Lung (tissue), 12 donors: Measurements from ENCODE around the gene OR10K1. TPM values are rescaled to one million over a fixed set of nuclear protein-coding genes. Genes with fewer than 3 reads are reported as not detected.

Experiments
- ATAC-seq: fragments of 200-7000 bp; cut with Tn5 transposase; one replicate; pipeline ENCODE4 v1.9.1; 2020; ENCODE audit warnings: moderate number of reproducible peaks; ENCODE audit not compliant: insufficient read depth, low FRiP score
- DNase-seq, 3 donors: peaks; one replicate each; pipeline ENCODE4 v3.0.0-alpha.2; 2013 to 2017
- H3K27ac ChIP-seq, 2 donors: one replicate each; pipeline ENCODE4 v1.5.1; 2013; ENCODE audit warnings: mild to moderate bottlenecking in 2 of 2, moderate library complexity in 2 of 2, control low read depth in 1 of 2, inconsistent platforms in 1 of 2, low read depth in 1 of 2, low read length in 1 of 2
- H3K27me3 ChIP-seq, 3 donors: one replicate each; pipeline ENCODE4 v1.5.1; 2013; ENCODE audit warnings: low read length in 2 of 3; ENCODE audit not compliant: control insufficient read depth in 3 of 3, insufficient read depth in 3 of 3
- H3K36me3 ChIP-seq, 4 donors: one replicate each; pipeline ENCODE4 v1.5.1; 2013; ENCODE audit warnings: low read length in 4 of 4, mild to moderate bottlenecking in 1 of 4, moderate library complexity in 1 of 4; ENCODE audit not compliant: control insufficient read depth in 4 of 4, insufficient read depth in 4 of 4
- H3K4me1 ChIP-seq, 5 donors: one replicate each; pipeline ENCODE4 v1.5.1; 2013; ENCODE audit warnings: low read length in 5 of 5, mild to moderate bottlenecking in 2 of 5, moderate library complexity in 1 of 5; ENCODE audit not compliant: control insufficient read depth in 5 of 5, insufficient read depth in 5 of 5
- H3K4me3 ChIP-seq: one replicate; pipeline ENCODE4 v1.5.1; 2013; ENCODE audit warnings: mild to moderate bottlenecking, control low read depth, moderate library complexity
- H3K9ac ChIP-seq, 2 donors: one replicate each; pipeline ENCODE4 v1.5.1; 2013; ENCODE audit warnings: low read length in 2 of 2, control low read depth in 1 of 2; ENCODE audit not compliant: insufficient read depth in 1 of 2
- H3K9me3 ChIP-seq, 4 donors: one replicate each; pipeline ENCODE4 v1.5.1; 2013; ENCODE audit warnings: low read length in 3 of 4, mild to moderate bottlenecking in 1 of 4, moderate library complexity in 1 of 4; ENCODE audit not compliant: control insufficient read depth in 4 of 4, insufficient read depth in 3 of 4
- WGBS, 2 donors: extraction: QIAGEN DNeasy Blood & Tissue Kit; methylation state at CpG; one replicate each; pipeline ENCODE4 v1.1.7; 2013; 5-methylcytosine and 5-hydroxymethylcytosine counted together
- polyA plus RNA-seq, 2 donors: library from polyadenylated mRNA; stranded (reverse); fragments of 200-250 nt; gene quantifications; one replicate each; pipeline ENCODE4 v1.2.1, GENCODE V29; 2013
- total RNA-seq, 2 donors: library from RNA; depleted of rRNA in 1 of 2; stranded (reverse); fragments of >200 nt in 1 of 2; gene quantifications; one replicate each; pipeline ENCODE4 v1.2.1, GENCODE V29; 2014 to 2021
- TF ChIP-seq, protein P1 (sequence below): IDR thresholded peaks from 2 replicates; pipeline ENCODE4 v1.5.1; 2012; ENCODE audit warnings: mild to moderate bottlenecking; ENCODE audit errors: control extremely low read depth, extremely low read depth
- donor health status: control.
- donor health status: control.
- donor health status: Bipolar disorder and iron deficiency.
- donor health status: healthy.
- donor health status: DM: yes; HTN: yes; CAD: no.

Gene OR10K1
- total and polyA plus RNA-seq, 4 donors: not detected

DNA sequence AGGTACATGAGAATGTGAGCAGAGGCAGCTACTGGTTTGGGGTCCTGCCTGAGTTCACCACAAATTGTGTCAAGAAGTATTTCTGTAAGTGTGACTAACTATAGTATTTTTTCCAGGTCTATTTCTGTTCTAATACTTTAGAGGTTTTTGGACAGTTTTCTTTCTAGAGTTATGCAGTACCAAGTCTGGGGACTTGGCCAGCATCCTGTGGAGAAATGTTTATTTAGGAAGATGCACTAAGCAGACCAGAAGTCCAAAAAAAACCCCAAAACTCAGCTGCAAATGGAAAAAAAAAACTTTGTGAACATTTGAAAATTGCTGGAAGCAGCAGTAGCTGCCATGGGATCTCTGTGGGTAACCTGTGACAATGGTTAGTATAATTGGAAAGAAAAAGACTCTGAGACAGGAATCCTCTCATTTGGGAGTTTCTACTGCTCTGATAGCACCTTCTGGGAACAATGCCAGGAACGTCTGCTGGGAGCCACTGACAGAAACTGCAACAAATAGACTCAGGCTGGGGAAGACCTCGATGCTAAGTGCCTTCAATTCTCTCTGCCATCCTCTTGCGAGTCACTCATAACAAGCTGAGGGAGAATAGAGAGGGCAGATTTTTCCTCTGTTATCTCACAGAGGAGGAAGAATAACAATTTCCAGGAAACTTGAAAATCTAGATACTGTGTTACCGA lies 48.0 kb downstream of the OR10K1 start:
- WGBS, 2 donors: 36 to 56% methylated on average over 4 of the region's 4 CpGs
- TF ChIP-seq, protein P1, sequence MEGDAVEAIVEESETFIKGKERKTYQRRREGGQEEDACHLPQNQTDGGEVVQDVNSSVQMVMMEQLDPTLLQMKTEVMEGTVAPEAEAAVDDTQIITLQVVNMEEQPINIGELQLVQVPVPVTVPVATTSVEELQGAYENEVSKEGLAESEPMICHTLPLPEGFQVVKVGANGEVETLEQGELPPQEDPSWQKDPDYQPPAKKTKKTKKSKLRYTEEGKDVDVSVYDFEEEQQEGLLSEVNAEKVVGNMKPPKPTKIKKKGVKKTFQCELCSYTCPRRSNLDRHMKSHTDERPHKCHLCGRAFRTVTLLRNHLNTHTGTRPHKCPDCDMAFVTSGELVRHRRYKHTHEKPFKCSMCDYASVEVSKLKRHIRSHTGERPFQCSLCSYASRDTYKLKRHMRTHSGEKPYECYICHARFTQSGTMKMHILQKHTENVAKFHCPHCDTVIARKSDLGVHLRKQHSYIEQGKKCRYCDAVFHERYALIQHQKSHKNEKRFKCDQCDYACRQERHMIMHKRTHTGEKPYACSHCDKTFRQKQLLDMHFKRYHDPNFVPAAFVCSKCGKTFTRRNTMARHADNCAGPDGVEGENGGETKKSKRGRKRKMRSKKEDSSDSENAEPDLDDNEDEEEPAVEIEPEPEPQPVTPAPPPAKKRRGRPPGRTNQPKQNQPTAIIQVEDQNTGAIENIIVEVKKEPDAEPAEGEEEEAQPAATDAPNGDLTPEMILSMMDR: no peak
- ATAC-seq (no peak), DNase-seq (peak in 1 of 3 donors; percentile 19)
- Histone ChIP-seq H3K4me1 (no peaks in the 10 kb centered on the region), H3K36me3 (no peaks in the 10 kb centered on the region), H3K4me3 (no peak overlapping the region), H3K27me3 (no peaks in the 10 kb centered on the region), H3K9ac (no peak overlapping the region), H3K27ac (no peak overlapping the region), H3K9me3 (no peaks in the 10 kb centered on the region)

DNA sequence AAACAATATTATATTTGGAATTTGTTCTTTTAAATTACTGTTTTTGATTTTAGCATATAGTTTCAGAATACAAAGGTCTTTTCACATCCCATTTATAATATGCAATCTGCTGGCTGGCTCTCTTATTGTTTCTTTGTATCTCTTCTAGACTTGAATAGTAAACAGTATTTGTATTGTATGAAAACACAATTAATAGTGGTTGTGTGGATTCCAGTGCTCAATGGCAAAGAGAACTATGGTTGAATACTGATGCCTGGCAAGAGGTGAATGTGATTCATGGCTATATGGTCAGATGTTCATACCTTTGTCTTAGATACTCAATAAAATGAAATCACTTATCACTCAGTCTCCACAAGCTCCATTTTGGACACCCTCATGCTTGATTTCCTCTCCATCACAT lies 55.3 kb downstream of the OR10K1 start:
- no peaks in the 10 kb centered on the region for H3K4me1 ChIP-seq
- ATAC-seq (no peak), DNase-seq (no peak)
- H3K9ac ChIP-seq: no peak overlapping the region
- no peaks in the 10 kb centered on the region for H3K27me3 ChIP-seq
- H3K9me3 ChIP-seq: no peaks in the 10 kb centered on the region
- no peak overlapping the region for H3K27ac ChIP-seq
- H3K4me3 ChIP-seq: no peak overlapping the region
- H3K36me3 ChIP-seq: no peaks in the 10 kb centered on the region
- TF ChIP-seq, protein P1: no peak

Other genes starting within 250 kb of the OR10K1 start
- under 1 TPM in 1 of 2 donors, not detected in 1; 0.15 TPM for gene CD1A, start 207.4 kb upstream of the OR10K1 start, total RNA-seq
- under 1 TPM; 0.15 to 0.87 TPM for gene CD1A, start 207.4 kb upstream of the OR10K1 start, polyA plus RNA-seq
- 1 to 10 TPM in 1 of 2 donors, under 1 TPM in 1; 0.92 to 2.3 TPM for gene CD1C, start 171.9 kb upstream of the OR10K1 start, total RNA-seq
- 1 to 10 TPM; 1.5 to 2.2 TPM for gene CD1C, start 171.9 kb upstream of the OR10K1 start, polyA plus RNA-seq
- gene CD1B, start 130.3 kb upstream of the OR10K1 start, total RNA-seq: not detected
- gene CD1B, start 130.3 kb upstream of the OR10K1 start, polyA plus RNA-seq: under 1 TPM; 0.02 to 0.30 TPM
- 1 to 10 TPM in 1 of 2 donors, under 1 TPM in 1; 0.55 to 1.3 TPM for gene CD1E, start 107.9 kb upstream of the OR10K1 start, total RNA-seq
- gene CD1E, start 107.9 kb upstream of the OR10K1 start, polyA plus RNA-seq: under 1 TPM; 0.30 to 0.49 TPM
- not detected for gene OR10T2, start 62.4 kb upstream of the OR10K1 start, total RNA-seq
- not detected for gene OR10T2, start 62.4 kb upstream of the OR10K1 start, polyA plus RNA-seq
- not detected for gene OR10K2, start 35.6 kb upstream of the OR10K1 start, total RNA-seq
- not detected for gene OR10K2, start 35.6 kb upstream of the OR10K1 start, polyA plus RNA-seq
- gene OR10R2, start 10.4 kb downstream of the OR10K1 start, total RNA-seq: not detected
- gene OR10R2, start 10.4 kb downstream of the OR10K1 start, polyA plus RNA-seq: not detected
- not detected for gene OR6Y1, start 92.6 kb downstream of the OR10K1 start, total RNA-seq
- gene OR6Y1, start 92.6 kb downstream of the OR10K1 start, polyA plus RNA-seq: not detected
- not detected for gene OR6P1, start 108.7 kb downstream of the OR10K1 start, total RNA-seq
- not detected for gene OR6P1, start 108.7 kb downstream of the OR10K1 start, polyA plus RNA-seq
- not detected for gene OR10X1, start 118.1 kb downstream of the OR10K1 start, total RNA-seq
- not detected for gene OR10X1, start 118.1 kb downstream of the OR10K1 start, polyA plus RNA-seq
- not detected for gene OR10Z1, start 143.4 kb downstream of the OR10K1 start, total RNA-seq
- not detected for gene OR10Z1, start 143.4 kb downstream of the OR10K1 start, polyA plus RNA-seq
- gene SPTA1, start 224.9 kb downstream of the OR10K1 start, total RNA-seq: 10 to 100 TPM in 1 of 2 donors, under 1 TPM in 1; 0.31 to 21.1 TPM
- gene SPTA1, start 224.9 kb downstream of the OR10K1 start, polyA plus RNA-seq: under 1 TPM; 0.02 to 0.17 TPM
- not detected for gene OR6K2, start 238.8 kb downstream of the OR10K1 start, total RNA-seq
- gene OR6K2, start 238.8 kb downstream of the OR10K1 start, polyA plus RNA-seq: not detected